Kidney epithelial cell (primary cell): ENCODE data around the gene HIRA. TPM values are rescaled to one million over a fixed set of nuclear protein-coding genes. Genes with fewer than 3 reads are reported as not detected.
"Not testable (repeated sequence)": the region's sequence is repeated elsewhere in the genome, so short reads cannot be mapped to it uniquely, and the experiment has no call there.

Experiments used
- DNase-seq: peaks from one replicate; pipeline ENCODE4 v3.0.0-alpha.2; 2010; ENCODE audit warnings: low read depth
- H3K27me3 ChIP-seq: 2 replicates; pipeline ENCODE4 v1.6.0; 2011; ENCODE audit warnings: low read length; ENCODE audit not compliant: control insufficient read depth, insufficient read depth
- H3K36me3 ChIP-seq: 2 replicates; pipeline ENCODE4 v1.5.1; 2011; ENCODE audit warnings: low read length; ENCODE audit not compliant: control insufficient read depth, insufficient read depth
- H3K4me3 ChIP-seq: 2 replicates; pipeline ENCODE4 v1.5.1; 2011; ENCODE audit warnings: low read depth, mild to moderate bottlenecking, control low read depth, low read length
- CTCF ChIP-seq: IDR thresholded peaks from 2 replicates; pipeline ENCODE4 v1.5.1; 2011; ENCODE audit warnings: mild to moderate bottlenecking, moderate library complexity, low read length, control low read depth, inconsistent platforms; ENCODE audit not compliant: insufficient read depth, poor library complexity, severe bottlenecking
- total RNA-seq: library from RNA; depleted of rRNA; stranded (reverse); fragments of >200 nt; gene quantifications from 2 replicates; pipeline ENCODE4 v1.2.3, GENCODE V29; 2015

Gene HIRA
- total RNA-seq, 1 donor from 2014 or later = 31.8 TPM

GRCh38 chr22:19375435-19375834 is 56.1 kb downstream of the HIRA start:
- H3K4me3 ChIP-seq = no peak overlapping the region
- H3K27me3 ChIP-seq = no peaks in the 10 kb centered on the region
- TF ChIP-seq CTCF = no peak
- H3K36me3 ChIP-seq = peaks cover 4% of the 10 kb centered on the region
- no peak for DNase-seq

GRCh38 chr22:19374410-19374809 is 57.1 kb downstream of the HIRA start:
- peaks cover 4% of the 10 kb centered on the region for H3K36me3 ChIP-seq

GRCh38 chr22:19373450-19373849 is 58.1 kb downstream of the HIRA start:
- no peaks in the 10 kb centered on the region for H3K27me3 ChIP-seq
- no peak overlapping the region for H3K4me3 ChIP-seq
- H3K36me3 ChIP-seq = peaks cover 4% of the 10 kb centered on the region
- DNase-seq = no peak
- TF ChIP-seq CTCF = no peak

More at GRCh38 chr22:19374410-19374809, 57.1 kb downstream of the HIRA start:
- Histone ChIP-seq H3K4me3 (no peak overlapping the region), H3K27me3 (no peaks in the 10 kb centered on the region)
- no peak for DNase-seq
- TF ChIP-seq CTCF = no peak

- no peak for TF ChIP-seq CTCF
- H3K27me3 ChIP-seq = no peaks in the 10 kb centered on the region
- no peak overlapping the region for H3K4me3 ChIP-seq
- peaks cover 4% of the 10 kb centered on the region for H3K36me3 ChIP-seq
- DNase-seq = no peak
These were observed 59.6 kb downstream of the HIRA start for GRCh38 chr22:19371893-19372292.

- TF ChIP-seq CTCF = no peak
- Histone ChIP-seq H3K36me3 (no peaks in the 10 kb centered on the region), H3K27me3 (no peaks in the 10 kb centered on the region), H3K4me3 (no peak overlapping the region)
- DNase-seq = no peak
These were observed 62.7 kb downstream of the HIRA start for GRCh38 chr22:19368876-19369275.

- H3K27me3 ChIP-seq = no peaks in the 10 kb centered on the region
- no peak for TF ChIP-seq CTCF
- no peak overlapping the region for H3K4me3 ChIP-seq
- DNase-seq = no peak
- H3K36me3 ChIP-seq = no peaks in the 10 kb centered on the region
These were observed 63.7 kb downstream of the HIRA start for GRCh38 chr22:19367763-19368367.

- H3K4me3 ChIP-seq, H3K36me3 ChIP-seq, H3K27me3 ChIP-seq, DNase-seq: not testable (repeated sequence)
These were observed 68.0 kb downstream of the HIRA start for GRCh38 chr22:19363541-19363940.
